MM.1S (cell line): Measurements from ENCODE around the gene RPS19BP1.

Experiments used
- EZH2 ChIP-seq: fragments of 300-600 bp; sonication (generic); optimal IDR thresholded peaks from 2 replicates; pipeline ENCODE3; 2017; ENCODE audit warnings: low read depth, mild to moderate bottlenecking, antibody characterized with exemption, low read length, mixed read lengths
- EZH2phosphoT487 ChIP-seq: fragments of 300-600 bp; sonication (generic); IDR thresholded peaks from 2 replicates; pipeline ENCODE4 v1.6.1; 2018; ENCODE audit warnings: antibody characterized with exemption, low read length
- TF ChIP-seq, protein P1 (sequence below): fragments of 300-600 bp; sonication (generic); IDR thresholded peaks from 2 replicates; pipeline ENCODE4 v1.5.1; 2016; ENCODE audit warnings: antibody characterized with exemption, low read length, mixed read lengths

GRCh38 chr22:39518144-39518786 is 14.3 kb downstream of the RPS19BP1 start:
- TF ChIP-seq, protein P1, sequence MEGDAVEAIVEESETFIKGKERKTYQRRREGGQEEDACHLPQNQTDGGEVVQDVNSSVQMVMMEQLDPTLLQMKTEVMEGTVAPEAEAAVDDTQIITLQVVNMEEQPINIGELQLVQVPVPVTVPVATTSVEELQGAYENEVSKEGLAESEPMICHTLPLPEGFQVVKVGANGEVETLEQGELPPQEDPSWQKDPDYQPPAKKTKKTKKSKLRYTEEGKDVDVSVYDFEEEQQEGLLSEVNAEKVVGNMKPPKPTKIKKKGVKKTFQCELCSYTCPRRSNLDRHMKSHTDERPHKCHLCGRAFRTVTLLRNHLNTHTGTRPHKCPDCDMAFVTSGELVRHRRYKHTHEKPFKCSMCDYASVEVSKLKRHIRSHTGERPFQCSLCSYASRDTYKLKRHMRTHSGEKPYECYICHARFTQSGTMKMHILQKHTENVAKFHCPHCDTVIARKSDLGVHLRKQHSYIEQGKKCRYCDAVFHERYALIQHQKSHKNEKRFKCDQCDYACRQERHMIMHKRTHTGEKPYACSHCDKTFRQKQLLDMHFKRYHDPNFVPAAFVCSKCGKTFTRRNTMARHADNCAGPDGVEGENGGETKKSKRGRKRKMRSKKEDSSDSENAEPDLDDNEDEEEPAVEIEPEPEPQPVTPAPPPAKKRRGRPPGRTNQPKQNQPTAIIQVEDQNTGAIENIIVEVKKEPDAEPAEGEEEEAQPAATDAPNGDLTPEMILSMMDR, result no peak
- no peak for TF ChIP-seq EZH2
- no peak for TF ChIP-seq EZH2phosphoT487
